ENCODE results near the gene SDC1.

SDC1 gene

DNA sequence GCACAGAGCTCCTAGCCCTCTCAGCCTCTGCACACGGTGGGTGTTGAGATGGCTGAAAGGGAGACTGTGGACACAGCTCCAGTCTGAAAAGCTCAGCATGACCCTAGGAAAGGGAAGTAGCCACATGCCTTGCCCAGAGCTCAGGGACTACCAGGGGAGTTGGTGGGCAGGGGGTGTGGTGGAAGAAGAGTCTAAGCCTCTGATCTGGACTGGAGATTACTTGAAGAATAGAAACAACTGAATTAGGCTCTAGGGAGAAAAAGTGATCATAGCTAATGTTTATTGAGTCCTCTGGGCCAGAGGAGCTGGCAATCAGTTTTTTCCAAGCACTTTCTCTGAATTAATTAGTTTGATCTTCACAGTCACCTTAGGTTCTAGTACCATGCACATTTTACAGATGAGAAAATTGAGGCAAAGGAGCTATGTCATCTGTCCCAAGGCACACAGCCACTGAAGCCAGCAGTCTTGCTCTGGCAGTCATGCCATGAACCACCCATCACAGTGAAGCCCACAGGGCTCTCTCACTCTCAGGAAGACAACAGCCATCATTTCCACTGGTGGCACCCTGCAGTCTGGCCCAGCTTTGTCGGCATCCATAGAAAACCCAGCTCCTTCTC is 10.3 kb downstream of the SDC1 start:
- no peak for DNase-seq (ENCODE audit: low read depth, low spot score)

DNA sequence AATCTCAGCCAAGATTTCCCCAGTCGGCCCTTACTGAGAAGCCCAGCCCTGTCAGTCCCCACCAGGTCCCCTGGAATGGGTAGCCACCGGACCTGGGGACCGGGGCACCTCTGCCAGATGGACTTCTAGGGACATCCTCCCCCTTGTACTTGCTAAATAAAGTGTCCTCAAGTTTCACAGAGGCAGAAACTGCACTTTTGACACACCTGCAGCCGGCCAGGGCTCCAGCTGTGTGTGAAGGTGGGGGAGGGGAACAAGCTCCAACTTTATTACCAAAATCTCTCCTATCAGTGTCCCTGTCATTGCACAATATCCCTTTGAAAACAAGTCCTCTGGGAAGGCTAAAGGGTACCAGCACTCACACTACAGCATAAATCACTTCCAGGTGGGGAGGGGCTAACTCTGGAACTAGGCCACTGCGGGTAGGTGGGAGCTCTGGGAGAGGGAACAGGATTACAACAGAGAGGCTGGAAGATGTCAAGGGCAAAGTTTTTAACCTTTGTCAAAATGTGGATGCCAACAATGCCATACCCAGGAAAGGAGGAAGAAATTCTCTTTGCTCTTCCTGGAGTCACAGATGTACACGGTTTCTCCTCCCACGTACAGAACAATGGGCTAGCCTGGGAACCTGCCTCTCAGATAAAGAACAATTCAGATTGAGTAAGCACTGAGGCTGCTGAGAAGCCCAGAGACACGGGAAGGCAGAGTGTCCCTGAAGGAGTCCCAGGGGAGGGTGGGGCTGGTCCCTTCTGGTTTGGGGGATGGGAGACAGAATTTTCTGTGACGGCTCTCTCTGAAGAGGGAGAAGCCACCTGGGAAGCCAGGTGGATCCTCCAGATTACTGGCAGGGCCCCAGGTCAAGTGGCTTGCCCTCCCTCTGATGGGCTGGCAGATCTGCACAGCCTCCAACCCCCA is 11.0 kb downstream of the SDC1 start:
- no peak for DNase-seq (ENCODE audit: low read depth, low spot score)

DNA sequence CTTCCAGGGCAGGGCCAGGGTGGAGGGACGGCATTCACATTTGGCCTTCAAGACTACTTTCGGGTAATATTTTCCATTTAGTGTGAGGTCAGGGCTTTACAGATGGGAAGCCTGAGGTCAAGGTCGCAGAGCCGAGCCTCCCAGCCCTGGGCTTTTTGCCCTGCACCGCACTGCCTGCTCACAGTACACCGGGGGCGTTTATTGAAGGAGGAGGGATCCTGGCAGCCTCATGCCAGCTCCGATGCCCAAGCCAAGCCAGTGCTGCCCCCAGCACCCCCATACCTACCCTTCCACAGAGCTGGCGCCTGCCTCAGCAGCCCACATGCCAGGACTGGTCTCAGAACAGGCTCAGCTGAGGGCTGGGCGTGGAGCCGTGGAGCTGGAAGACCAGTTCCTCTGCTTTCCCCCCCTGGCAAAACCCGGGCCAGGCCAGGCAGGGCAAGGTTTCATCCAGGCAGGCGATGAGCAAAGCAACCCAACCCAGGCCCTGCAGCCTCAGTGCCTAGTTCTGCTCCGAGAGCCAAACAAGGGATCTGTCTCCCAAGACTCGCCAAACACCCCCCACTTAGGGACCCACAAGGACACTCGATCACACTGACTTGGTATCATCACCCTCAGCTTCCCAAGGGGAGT is 11.9 kb downstream of the SDC1 start:
- no peak for DNase-seq (ENCODE audit: low read depth, low spot score)

DNA sequence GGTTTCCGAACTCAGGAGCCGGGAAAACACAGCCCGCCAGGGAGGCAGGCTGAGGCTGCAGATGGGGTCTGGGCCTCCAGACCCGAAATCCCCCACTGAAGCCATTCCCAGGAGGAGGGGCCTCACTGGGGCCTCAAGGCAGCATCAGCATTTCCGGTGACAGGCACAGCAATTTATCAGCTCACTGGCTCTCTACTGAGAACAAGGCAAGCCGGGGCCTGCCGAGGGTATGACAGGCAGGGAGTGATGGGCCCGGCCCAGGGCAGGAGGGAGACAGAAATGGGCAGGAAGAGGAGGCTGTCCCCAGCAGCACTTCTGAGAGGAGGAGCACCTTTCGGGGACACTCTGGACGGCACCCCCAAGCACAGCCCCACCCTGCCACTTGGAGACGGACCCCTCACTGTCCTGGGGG is 12.5 kb downstream of the SDC1 start:
- no peak for DNase-seq (ENCODE audit: low read depth, low spot score)

DNA sequence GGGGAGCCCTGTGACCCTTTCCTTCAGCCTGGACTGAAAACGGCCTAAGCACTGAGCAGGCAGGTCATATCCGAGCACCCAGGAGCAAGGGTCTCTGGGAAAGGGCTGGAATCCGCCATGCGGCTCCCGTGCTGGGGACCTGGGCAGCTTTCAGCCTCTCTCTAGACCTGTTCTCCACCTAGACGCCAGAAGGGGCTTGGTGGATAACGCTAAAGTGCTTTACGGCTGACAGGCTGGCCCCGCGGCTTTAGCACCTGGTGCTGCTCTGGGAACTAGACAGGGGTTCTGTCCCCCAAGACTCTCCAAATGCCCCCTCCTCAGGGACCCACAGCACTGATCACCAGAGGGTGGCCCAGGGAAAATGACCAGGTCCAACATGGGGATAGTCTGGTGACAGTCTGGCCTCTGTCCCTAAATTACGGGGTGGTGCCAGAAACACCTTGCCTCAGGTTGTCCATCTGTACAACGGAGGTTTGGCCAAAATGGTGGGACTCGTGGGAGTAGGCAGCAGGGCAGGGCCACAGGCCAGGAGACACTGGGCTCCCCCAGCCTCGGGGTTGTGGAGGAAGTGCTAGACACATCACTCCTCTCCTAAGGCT is 13.0 kb downstream of the SDC1 start:
- DNase-seq (ENCODE audit: low read depth, low spot score), result no peak

DNA sequence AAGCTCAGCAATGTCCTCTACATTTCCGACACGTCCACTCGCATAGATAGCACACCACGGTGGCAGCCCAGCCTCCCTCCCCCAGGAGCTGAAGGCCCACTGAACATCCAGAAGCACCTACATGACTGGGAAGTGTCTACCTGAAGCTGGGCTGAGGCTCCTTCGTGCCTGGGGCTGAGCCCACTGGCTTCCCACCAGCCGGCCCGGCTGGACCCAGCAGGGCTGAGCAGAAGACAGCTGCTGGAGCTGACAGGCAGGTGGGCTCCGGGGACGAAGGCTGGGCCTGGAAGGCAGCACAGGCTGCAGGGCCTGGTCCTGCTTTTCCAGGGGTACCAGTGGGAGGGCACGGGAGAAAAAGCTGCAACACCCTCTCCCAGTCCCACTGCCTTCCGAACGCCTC is 13.5 kb downstream of the SDC1 start:
- no peak for DNase-seq (ENCODE audit: low read depth, low spot score)

DNA sequence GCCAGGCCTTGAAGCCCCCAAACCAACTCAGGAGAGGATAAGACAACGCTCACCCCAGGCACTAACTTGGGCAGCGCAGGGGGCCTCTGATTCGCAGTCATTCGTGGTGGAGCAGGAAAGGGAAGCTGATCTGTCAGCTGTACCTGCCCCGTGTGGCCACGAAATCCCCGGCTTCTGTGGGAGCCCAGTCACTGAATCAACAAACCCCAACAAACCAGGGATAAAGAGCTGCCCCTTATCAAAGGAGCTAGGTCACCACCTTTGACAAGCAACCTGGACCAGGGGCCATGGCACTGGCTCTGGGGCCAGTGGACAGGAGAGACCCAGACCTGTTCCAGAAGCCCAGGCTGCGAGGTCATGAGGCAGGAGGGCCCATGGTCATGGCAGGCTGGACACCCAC is 14.5 kb downstream of the SDC1 start:
- DNase-seq (ENCODE audit: low read depth, low spot score), result no peak

DNA sequence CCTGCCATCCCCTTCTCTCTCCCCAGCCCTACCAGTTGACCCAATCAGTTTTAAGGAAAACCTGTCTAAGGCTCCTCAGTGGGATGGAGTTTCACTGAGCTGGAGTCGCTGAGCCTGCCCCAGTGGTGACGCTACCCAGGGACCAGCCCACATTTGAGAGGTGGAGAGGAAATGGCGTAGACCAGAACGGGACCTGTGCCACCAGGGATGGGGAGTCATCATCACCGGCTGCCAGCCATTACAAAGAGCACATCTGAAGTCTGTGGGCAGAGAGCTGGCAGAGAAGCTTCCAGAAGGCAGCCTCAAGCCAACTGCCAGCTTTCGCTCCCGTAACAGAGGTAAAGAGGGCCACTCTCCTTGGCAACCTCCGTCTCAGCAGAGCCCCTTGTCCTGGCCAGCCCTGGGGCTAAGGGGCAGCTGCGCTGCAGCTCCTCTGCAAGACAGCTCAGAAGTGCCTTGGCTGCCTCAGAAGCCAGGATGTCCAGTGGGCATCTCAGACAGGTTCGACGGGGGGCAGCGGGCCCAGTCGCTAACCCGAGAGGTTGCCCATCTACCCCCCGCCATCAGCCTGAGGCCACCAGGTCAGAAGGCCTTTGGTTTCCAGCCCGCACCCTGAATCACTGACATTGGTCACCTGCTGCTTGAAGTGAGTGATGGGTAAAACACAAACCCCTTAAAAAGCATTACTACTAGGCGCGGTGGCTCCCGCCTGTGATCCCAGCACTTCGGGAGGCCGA is 15.4 kb downstream of the SDC1 start:
- no peak for DNase-seq (ENCODE audit: low read depth, low spot score)

DNA sequence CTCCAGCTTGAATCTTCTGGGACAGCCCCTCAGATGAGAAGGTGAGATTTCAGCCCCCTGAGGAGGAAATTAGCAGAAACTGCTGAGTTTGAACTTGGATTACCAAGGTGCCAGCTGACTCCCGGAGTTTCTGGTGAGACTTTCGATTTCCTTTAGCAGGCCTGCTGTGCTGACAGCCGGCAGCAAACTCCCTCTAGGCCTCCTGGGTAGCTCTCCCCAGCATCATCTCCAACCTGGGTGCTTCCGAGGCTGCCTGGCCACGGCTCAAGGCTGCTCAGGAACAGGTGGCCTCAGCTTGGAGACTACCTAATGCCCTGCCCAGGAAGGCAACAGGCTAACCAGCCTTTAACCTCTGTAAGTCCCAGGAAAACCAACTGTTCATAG is 16.5 kb downstream of the SDC1 start:
- no peak for DNase-seq (ENCODE audit: low read depth, low spot score)

DNA sequence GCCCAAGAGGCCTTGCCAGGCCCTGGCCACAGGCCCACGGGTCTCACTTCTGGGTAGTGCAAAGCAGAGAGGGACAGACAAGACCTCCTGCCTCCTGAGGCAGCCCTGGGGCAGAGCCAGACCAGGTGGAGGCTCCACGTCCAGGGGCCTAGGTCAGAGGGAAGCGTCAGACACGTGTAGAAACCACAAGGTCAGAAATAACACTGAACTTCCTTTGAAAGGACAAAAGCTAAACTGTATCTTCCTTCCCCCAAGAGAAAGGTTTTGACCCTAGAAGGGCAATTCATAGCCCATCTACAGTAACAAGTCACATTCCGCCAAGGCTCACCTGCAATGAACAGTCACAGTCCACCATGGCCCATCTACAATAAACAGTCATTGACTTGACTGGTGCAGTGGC is 17.9 kb downstream of the SDC1 start:
- no peak for DNase-seq (ENCODE audit: low read depth, low spot score)

DNA sequence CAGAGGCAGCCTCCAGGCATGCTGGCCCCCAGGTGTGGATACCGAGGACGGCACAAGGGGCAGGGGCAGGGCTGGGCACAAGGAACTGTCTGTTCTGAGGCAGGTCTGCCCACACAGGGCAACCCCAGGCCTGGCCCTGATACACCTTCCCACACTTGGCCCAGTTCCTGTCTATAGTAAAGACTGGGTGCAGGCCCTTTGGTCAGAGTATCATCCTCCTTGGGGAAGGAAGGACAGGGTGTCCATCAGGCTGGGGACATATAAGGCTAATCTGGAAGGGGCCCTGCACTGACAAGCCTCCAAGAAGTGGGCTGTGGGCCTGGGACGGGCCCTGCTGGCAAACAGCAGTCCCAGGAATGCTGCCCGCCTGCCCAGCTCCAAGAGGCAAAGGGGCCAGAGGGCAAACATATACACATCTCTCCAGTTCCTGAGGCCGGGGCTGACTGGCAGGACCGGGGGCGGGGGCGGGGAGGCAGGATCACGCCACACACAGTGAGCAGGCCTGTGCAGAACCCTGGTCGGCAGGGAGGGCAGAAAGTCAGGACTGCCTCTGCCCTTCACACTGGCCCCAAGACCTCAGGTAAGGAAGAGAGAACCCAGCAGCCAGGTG is 18.9 kb downstream of the SDC1 start:
- no peak for DNase-seq (ENCODE audit: low read depth, low spot score)

DNA sequence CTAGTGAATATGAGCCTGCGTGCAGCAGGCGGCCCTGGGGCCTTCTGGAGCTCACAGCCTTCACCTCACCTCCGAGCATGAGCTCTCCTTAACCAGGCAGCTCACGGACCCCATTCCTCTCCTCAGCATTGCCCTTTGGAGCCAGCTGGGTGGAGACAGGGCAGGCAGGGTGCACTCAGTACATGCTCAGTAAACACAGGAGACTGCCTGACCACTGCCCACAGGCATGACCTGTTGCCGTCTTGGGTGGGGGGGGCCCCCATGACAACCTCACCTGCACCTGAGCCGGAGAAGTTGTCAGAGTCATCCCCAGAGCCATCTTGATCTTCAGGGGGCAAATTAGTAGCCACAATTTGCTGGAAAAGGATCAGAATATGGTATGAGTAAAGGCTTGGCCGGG is 19.9 kb downstream of the SDC1 start:
- no peak for DNase-seq (ENCODE audit: low read depth, low spot score)

DNA sequence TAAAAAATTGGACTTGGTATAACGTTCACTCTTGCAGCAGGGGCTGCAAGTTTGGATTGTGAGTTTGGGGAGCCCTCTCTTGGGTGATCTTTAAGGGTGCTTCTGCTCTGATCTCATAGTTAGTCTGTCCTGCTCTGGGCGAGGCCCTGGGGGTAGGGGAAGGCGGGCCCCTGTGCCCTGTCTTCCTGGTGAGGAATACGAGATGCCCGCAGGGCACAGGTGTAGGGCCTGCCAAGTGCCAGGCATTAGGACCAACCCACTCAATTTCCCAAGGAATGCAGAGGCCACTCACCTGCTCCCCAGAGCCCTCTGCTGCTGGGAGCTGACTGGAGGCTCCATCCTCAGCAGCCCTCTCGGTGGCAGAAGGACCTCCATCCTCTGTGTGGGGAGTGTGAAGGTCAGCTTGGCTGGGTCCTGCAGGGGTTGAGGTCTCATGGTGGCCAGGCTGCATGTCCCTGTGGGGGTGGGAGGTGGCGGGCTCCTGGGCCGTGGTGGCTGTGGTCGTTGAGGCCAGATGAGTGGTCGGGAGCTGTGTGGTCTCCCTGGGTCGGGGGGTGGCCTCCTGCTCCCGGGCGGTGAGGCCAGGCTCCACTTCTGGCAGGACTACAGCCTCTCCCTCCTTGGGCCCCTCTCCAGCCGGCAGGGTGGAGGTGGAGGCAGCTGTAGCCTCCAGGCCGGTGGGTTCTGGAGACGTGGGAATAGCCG is 21.3 kb downstream of the SDC1 start:
- DNase-seq (ENCODE audit: low read depth, low spot score), result no peak

DNA sequence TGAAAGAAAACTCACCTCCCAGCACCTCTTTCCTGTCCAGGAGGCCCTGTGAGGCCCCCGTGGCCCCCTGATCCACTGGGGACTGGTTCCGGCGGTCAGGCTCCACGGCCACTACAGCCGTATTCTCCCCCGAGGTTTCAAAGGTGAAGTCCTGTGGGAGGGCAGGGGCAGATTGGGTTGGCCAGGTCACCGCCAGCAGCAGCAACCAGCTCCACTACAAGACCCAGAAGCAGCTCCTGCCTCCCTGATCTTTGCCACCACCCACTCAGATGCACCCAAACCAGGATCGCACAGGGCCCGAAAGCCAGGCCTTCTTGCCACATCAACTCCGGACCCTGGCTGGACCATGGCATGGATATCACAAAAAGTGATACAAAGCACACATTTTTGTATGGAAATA is 21.9 kb downstream of the SDC1 start:
- DNase-seq (ENCODE audit: low read depth, low spot score), result no peak

DNA sequence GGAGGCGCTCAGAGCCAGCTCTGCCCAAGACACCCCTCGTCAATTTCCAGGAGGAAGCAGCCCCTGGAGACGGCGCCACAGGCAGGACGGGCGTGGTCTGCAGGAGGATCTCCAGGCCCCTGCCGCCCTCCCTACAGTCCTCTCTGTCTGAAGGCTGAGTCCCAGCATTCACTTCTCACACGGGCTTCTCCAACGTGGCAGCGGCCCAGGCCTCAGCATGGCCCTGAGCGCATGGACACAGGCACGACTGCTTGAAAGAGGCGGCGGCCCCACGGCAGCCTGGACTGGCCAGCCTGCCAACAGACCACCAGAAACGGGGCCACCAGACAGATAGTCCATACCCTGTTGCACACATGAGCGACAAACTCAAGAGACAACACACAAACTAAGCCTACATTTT is 23.3 kb downstream of the SDC1 start:
- DNase-seq (ENCODE audit: low read depth, low spot score), result no peak

DNA sequence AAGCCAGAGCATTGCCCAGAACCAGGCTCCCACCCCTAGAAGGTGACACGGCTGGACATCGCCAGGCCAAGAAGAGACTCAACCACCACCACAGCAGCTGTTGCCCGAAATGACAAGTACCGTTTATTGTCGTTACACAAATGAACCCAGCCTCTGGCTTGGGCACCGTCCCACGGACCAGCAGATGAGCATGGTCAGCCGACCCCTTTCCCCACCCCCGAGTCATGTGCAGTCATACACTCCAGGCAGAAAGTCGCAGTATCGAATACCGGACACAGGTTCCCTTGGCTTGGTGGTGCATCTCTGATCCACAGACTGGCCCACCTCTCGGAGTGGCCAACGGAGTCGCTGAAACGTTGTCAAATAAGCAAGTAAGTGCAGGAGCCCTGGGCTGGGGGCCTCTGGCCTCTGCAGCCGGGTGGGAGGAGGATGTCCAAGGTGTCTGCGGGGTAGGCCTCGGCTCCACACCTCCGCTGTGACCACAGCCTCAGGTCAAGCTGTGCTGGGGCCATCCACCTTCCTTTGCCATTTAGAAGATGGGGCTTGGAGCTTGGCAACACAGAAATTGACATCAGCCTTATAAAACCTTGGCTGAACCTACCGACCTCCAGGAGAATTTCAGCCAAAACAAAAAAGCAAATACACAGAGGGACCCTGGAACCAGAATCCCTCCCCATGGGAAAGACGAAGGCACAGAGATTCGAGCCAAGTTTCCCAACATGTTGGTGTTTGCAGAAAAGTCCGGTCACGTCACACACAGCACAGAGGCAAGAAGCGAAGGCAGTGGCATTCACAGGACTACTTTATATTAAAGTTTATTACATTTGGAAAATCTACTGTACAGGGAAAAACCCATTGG is 24.0 kb downstream of the SDC1 start:
- no peak for DNase-seq (ENCODE audit: low read depth, low spot score)

DNA sequence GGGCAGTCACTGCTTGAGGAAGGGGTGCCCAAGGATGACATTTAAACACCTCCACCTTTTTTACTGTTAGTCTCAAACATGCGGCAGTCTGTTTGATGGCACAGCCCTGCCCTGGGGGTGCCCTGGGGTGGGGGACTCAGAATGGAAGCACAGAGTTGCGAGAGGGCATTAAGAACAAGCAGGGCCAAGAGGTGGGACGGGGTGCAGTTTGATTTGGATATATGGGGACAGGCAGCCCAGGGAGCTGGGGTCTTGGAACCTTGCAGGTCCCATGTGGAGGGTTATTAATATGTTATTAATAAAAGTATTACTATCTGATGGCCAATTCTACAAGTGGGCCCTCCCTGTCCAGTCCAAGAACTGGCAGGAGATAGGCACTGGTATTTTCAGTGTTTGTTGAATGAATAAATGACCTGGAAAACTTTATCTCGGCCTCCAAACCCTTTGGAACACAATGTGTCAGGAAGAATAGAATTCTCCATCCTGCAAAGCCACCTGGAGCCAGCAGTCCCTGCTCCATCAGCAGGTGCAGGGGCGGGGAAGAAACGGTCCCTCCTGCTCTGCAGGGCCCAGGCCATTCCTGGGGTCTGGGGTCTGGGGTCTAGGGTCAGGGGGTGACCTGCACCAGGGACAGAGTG is 25.2 kb downstream of the SDC1 start:
- DNase-seq (ENCODE audit: low read depth, low spot score), result no peak

DNA sequence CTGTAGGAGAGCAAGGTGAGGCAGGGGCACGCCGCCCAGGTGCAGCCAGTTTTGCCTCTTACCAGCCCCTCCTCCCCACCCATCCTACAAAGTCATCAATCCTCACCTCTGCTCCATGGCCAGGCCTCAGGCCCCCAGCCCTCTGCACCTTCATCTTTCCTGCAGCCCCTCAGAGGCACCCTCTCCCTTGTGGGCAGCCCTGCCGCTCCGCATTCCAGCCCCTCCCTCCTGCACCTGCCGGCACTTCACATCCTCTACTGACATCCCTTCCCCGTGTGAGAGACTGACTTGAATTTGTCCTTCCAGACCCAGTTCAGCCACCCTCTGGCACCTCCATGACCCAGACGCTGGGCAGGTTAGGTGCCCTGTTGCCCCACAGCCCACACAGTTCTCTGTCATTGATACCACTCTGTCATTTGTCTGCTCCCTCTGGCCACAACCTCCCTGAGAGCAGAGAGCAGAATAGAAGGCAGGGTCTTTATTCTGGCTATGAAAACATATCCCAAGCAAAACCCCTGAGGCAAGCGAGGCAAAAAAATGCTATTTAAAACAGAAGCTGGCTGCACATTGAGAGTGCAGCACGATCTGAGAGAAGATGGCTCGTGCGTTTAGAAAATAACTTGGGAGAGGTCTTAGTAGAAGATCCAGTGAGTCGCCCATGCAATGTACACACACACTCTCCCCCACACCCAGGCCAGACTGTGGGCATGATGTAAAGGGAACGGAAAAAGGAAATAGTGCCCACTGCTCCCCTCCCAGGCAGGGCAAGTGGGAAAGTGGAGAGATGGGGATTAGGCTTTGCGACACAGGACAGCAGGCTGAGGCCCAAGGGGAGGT is 25.9 kb downstream of the SDC1 start:
- no peak for DNase-seq (ENCODE audit: low read depth, low spot score)
